ENCODE measurements around the gene RTF1.

RTF1 gene

GRCh38 chr15:41490355-41490754, 73.5 kb downstream of the RTF1 start:
- no peak for DNase-seq

GRCh38 chr15:41491889-41492288, 75.0 kb downstream of the RTF1 start:
- DNase-seq, result no peak

- DNase-seq, result no peak
These were observed 75.8 kb downstream of the RTF1 start for GRCh38 chr15:41492597-41493204.

GRCh38 chr15:41493205-41493901, 76.5 kb downstream of the RTF1 start, which contains the start of gene ITPKA:
ITPKA (plus strand) TSS chr15:41493874; CDS start chr15:41493928, 54 bp downstream.
- DNase-seq, result peak; percentile 72

- DNase-seq, result no peak
These were observed 77.0 kb downstream of the RTF1 start for GRCh38 chr15:41493902-41494189.

GRCh38 chr15:41494190-41494921, 77.5 kb downstream of the RTF1 start:
- DNase-seq, result peak; percentile 33

- peak; percentile 29 for DNase-seq
These were observed 78.2 kb downstream of the RTF1 start for GRCh38 chr15:41494922-41495735.

GRCh38 chr15:41495736-41496599, 79.1 kb downstream of the RTF1 start:
- DNase-seq, result no peak

GRCh38 chr15:41498657-41499056, 81.8 kb downstream of the RTF1 start:
- DNase-seq, result no peak

GRCh38 chr15:41499109-41499851, 82.4 kb downstream of the RTF1 start:
- DNase-seq, result no peak

- DNase-seq, result peak; percentile 19
These were observed 84.5 kb downstream of the RTF1 start for GRCh38 chr15:41501191-41501917.

GRCh38 chr15:41501931-41502794, 85.3 kb downstream of the RTF1 start:
- DNase-seq, result peak; percentile 17

GRCh38 chr15:41502795-41503668, 86.1 kb downstream of the RTF1 start:
- DNase-seq, result no peak

GRCh38 chr15:41503669-41504010, 86.7 kb downstream of the RTF1 start:
- DNase-seq, result no peak

- no peak for DNase-seq
These were observed 88.0 kb downstream of the RTF1 start for GRCh38 chr15:41504751-41505492.

- no peak for DNase-seq
These were observed 88.9 kb downstream of the RTF1 start for GRCh38 chr15:41505776-41506175.

GRCh38 chr15:41506796-41507341, 90.0 kb downstream of the RTF1 start:
- no peak for DNase-seq

GRCh38 chr15:41507820-41508290, 91.0 kb downstream of the RTF1 start:
- DNase-seq, result no peak

Measured in activated CD4-positive, alpha-beta T cell treated with anti-CD3 and anti-CD28 coated beads for 1 hour (primary cell).